Effector CD4-positive, alpha-beta T cell (primary cell): Measurements from ENCODE around the gene ZNF649.
"Not testable (repeated sequence)": the region's sequence is repeated elsewhere in the genome, so short reads cannot be mapped to it uniquely, and the experiment has no call there.

ENCODE experiments used
- DNase-seq: peaks from one replicate; pipeline ENCODE4 v3.0.0-alpha.2; 2020
- total RNA-seq: gene quantifications from one replicate; lab custom pipeline; 2026; lab: John Stamatoyannopoulos, UW

The ZNF649 gene
- 11.8 reads per million, percentile 35 among the genes with 10 or more reads in this experiment for total RNA-seq

DNA sequence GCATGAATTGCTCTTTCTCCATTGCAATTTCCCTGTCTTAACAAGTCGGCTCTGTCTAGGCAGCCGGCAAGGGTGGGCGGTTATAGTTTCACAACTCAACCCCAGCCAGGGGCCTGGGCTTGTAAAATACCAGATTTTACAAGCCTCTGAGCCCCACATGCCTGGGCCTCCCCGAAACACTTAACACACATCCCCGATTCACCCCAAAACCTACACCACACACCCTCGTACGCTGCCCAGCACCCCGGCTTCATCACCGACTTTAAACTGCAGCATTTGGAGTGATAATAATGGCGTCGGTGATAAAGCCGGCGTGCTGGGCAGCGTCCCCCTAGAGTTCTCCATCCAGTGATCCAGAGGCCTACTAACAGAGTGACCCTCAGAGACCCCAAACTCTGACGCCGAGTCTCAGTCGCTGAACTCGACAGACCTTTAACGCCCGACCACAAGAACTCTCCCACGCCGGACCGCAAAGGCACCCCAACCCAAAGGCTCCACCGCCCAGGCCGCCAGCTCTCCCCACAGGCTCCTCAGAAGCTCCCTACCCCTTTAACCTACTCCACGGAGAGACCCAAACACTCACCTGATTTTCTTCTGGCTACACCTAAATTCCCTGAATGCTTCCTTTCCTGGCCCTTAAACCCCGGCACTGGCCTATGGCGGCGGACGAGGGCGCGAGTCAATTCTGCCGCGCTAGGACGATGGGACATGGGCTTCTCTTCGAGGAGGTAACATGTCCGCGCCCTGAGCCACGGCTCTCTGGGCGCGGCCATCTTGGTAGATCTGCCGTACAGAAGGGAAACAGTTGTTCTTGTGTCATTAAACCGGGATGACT is at the start of gene ZNF649:
TSS of gene ZNF649 (minus strand) at position 687 of the 835 bp plus-strand sequence. CDS start 4,910 bp downstream, outside the sequence.
- DNase-seq = peak; percentile 72

DNA sequence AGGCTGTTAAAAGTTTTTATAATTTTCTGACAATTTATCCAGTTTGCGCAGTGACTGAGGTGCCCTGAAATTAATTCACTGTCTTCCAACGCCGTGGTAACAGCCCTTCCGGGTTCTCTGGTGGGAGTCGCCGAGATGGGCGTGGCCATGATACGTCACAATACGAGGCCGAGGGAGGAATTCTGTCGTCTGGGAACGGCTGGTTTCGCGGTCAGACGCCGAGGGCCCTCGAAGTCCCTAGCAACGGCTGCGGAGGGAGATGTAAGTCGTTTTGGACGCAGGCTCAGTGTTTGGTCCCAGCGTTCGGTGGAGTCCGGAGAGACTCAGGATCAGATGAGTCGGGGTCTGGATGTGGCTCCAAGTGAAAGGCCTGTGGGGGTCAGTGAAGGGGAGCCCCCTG is 44.2 kb upstream of the ZNF649 start:
- DNase-seq = no peak

DNA sequence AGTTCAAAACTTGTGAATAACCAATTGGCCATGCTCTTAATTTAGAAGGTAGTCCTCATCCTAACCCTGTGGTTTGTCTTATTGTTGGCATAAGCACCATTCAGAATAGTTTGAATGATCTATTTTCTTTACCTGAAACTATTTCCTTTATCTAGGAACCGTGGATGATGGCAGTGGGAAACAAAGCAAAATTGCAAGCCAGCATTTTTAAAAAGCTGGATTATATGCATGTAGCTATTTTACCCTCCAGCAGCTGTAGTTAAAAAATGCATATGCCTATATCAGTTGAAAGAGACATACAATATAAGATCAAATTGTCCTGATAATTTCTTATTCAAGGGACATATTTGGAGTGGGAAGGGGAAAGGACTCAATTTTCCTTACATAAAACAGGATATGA is 41.8 kb upstream of the ZNF649 start:
- DNase-seq = no peak

DNA sequence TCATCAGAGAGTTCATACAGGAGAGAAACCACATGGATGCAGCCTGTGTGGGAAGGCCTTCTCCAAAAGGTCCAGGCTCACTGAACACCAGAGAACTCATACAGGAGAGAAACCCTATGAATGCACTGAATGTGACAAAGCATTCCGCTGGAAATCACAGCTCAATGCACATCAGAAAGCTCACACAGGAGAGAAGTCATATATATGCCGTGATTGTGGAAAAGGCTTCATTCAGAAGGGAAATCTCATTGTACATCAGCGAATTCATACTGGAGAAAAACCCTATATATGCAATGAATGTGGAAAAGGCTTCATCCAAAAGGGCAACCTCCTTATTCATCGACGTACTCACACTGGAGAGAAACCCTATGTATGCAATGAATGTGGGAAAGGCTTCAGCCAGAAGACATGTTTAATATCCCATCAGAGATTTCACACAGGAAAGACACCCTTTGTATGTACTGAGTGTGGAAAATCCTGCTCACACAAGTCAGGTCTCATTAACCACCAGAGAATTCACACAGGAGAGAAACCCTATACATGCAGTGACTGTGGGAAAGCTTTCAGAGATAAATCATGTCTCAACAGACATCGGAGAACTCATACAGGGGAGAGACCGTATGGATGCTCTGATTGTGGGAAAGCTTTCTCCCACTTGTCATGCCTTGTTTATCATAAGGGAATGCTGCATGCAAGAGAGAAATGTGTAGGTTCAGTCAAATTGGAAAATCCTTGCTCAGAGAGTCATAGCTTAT is 40.2 kb upstream of the ZNF649 start:
- DNase-seq = no peak

DNA sequence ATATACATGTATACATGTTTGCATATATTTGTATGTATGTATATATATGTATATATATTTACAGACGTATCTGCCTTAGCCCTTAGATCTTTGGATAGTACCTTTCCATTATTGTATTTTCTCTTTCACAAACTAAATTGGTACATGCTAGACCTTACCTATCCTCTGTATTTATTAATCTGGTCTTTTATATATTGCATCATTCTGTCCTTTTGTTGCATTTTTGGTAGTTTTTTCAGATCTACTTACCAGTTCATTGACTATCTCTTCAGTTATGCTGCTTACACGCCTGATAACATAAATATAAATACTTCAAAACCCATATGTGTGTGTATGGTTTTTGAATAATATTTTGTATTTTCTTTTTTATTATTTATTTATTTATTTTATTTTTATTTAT is 34.1 kb upstream of the ZNF649 start:
- no peak for DNase-seq

DNA sequence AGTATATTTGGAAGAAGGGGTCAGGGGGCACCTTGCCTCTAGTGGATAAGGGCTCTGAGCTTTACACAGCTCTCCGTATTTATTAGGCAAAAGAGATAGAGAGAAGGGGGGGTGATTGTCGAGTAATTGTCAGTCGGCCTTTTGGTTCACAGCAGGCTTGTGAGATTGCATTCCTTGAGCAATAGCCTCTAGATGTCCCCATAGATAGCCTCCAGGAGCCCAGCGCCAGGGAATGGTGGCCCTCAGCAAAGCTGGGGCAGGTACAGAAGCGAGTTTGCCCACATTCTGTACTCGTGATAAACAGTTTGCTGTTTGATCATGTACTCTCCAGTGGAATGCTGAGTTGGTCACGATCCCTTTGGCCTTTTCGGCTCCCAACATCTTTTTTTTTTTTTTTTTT is 27.1 kb upstream of the ZNF649 start:
- no peak for DNase-seq

DNA sequence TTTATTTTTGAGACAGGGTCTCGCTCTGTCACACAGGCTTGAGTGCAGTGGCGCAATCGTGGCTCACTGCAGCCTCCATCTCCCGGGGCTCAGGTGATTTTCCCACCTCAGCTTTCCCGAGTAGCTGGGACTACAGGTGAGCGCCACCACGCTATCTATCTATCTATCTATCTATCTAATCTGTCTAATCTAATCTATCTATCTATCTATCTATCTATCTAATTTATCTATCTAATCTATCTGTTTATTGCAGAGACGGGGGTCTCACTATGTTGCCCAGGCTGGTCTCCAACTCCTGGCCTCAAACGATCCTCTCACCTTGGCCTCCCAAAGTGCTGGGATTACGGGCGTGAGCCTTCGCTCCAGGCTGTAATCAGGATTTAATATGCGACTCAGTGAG is 23.0 kb upstream of the ZNF649 start:
- no peak for DNase-seq

DNA sequence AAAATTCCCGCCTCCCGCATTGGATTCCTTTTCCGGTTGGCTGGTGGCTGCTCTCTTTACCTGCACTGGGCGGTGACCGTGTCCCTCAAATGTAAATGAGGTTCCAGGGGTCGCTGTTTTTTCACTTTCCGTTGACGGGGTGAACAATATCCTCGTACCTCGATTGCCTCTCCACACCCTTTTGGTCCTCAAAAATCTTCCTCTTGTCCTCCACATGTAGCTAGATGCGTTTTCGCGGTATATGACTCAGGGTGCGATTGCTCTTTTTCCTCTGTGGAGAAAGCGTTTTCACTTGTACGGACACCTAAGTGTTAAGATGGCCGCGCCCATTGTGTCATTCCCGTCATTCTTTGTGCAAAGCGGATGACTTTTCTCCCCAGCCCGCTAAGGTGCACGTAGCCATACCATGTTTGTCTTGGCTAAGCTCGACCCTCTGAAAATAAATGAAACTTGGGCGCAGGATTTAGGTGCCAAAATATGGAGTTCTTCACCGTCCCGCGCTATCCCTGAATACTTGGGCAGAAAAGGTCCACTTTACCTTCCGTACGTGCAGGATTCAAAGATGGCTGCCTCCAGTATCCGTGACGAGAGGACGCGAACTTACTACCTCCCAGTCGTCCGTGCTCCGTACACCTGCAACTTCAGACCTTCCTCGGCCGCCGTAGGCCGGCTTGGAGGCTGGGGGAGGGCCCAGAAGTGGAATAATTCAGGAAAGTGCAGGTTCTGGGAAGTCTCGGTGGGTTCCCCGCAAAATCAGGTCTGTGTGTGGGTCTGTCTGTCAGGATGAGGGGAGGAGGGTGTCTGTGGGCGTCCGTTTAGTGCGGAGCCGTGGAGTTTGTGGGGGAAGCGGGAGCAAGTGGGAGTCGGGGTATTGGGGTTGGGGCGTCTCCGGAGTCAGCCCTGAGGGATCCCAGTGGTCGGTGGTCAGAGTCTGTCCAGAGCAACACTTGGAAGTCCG is 22.2 kb upstream of the ZNF649 start, which contains the start of gene ZNF613:
TSS of gene ZNF613 (plus strand) at position 689 of the 958 bp plus-strand sequence. CDS start 8,749 bp downstream, outside the sequence.
- peak; percentile 76 for DNase-seq

DNA sequence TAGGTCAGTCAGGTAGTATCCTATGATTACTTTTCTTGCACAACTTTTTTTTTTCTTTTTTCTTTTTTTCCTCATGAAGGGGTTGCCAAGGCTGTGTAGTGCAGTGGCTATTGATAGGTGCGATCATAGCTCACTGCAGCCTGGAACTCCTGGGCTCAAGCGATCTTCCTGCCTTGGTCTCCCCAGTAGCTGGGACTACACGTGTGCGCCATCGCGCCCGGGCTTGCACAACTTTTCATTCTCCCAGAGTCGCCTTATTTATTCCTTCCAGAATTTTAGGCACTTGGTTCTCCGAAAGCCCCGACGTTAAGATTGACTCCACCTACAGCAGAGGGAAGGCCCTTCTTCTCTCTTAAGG is 21.6 kb upstream of the ZNF649 start:
- no peak for DNase-seq

DNA sequence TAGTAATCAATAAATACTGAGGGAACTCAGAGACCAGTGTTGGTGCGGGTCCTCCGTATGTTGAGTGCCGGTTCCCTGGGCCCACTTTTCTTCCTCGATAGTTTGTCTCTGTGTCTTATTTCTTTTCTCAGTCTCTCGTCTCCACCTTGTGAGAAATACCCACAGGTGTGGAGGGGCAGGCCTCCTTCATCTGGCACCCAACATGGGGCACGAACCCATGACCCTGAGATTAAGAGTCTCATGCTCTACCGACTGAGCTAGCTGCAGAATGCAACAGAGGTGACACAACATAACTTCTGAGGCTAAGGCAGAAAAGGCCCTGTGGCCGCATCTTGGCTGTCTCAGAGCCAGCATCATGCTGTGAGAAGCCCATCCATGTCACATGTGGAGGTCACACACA is 17.1 kb upstream of the ZNF649 start:
- DNase-seq = no peak

DNA sequence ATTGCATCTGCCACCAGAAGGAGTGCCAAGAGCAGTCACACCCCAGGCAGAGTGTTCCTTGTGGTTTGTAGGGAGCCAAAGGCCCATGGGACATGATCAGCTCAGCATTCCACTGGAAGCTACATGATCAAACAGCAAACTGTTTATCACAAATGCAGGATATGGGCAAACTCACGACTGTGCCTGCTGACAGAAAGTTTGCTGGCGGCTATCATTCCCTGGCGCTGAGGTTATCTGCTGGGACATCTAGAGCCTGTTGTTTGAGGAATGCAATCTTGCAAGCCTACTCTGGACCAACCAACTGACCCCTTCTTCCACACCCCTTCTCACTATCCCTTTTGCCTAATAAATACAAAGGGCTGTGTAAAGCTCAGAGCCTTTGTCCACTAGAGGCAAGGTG is 14.8 kb upstream of the ZNF649 start:
- DNase-seq = no peak

DNA sequence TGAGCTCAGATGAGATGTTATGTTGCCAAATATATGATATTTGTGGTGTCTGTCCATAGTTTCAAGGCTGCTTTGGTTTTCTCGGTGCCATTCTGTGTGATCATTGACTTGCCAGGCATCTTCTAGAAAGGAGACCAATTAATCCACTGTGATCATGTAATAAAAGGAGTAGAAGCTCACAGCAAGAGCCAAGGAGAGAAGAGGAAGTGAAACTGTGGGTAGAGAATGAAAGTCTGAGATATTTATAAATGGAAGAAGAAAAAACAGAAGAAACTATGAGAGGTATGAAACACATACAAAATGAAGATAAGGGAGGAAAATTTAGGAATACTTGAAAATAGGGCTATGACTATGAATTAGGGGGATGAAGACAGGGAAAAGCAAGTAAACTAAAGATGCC is 11.3 kb upstream of the ZNF649 start:
- DNase-seq = no peak

DNA sequence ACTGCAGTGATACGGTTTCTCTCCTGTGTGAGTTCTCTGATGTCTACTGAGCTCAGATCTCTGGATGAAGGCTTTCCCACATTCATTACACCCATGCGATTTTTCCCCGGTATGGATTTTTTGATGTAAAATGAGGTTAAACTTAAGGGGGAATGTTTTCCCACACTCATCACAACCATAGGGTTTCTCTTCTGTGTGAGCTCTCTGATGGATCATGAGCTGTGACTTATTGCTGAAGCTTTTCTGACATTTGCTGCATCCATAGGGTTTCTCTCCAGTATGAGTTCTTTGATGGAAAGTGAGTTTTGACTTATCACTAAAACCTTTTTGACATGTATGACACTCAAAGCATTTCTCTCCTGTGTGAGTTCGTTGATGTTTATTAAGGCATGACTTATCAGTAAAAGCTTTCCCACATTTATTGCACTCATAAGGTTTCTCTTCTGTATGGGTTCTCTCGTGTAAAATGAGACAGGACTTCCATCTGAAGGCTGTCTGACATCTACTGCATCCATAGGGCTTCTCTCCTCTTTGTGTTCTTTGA is 10.6 kb upstream of the ZNF649 start:
- no peak for DNase-seq

DNA sequence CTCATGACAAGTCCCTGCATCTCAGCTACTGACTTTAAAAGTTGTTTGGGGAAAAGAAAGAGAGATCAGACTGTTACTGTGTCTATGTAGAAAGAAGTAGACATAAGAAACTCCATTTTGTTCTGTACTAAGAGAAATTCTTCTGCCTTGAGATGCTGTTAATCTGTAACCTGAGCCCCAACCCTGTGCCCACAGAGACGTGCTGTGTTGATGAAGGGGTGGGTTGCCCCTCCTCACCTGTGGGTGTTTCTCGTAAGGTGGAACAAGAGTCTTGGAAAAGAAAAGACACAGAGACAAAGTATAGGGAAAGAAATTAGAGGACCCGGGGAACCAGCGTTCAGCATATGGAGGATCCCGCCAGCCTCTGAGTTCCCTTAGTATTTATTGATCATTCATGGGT is 3.2 kb upstream of the ZNF649 start:
- not testable (repeated sequence) for DNase-seq

DNA sequence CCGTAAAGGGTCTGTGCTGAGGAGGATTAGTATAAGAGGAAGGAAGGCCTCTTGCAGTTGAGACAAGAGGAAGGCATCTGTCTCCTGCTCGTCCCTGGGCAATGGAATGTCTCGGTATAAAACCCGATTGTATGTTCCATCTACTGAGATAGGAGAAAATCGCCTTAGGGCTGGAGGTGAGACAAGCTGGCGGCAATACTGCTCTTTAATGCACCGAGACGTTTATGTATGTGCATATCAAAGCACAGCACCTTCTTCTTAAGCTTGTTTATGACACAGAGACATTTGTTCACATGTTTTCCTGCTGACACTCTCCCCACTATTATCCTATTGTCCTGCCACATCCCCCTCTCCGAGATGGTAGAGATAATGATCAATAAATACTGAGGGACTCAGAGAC is 1.3 kb upstream of the ZNF649 start:
- not testable (repeated sequence) for DNase-seq

DNA sequence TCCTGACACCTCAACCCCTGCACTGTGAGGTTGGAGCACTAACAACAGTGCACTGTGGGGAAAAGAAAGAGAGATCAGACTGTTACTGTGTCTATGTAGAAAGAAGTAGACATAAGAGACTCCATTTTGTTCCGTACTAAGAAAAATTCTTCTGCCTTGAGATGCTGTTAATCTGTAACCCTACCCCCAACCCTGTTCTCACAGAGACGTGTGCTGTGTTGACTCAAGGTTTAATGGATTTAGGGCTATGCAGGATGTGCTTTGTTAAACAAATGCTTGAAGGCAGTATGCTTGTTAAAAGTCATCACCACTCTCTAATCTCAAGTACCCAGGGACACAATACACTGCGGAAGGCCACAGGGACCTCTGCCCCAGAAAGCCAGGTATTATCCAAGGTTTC is 822 bp upstream of the ZNF649 start:
- not testable (repeated sequence) for DNase-seq

DNA sequence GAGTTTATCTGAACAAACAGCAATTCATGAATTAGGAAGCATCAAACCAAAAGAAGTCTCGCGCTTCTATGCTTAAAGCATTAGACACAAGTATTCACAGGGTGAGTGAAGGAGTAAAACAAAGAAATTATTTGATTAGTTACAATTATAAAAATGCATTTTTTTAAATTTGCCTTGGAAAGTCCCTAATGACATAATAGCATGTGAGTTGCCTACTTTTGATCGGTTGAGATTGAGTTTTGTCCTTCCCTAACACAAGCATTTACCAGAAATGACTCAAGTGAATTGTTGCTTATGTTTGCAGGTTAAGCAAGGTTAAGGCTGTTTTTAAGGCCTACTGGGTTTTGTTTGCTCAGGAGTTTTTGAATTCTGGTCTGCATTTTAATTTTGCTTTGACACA is 389 bp upstream of the ZNF649 start:
- DNase-seq = no peak

DNA sequence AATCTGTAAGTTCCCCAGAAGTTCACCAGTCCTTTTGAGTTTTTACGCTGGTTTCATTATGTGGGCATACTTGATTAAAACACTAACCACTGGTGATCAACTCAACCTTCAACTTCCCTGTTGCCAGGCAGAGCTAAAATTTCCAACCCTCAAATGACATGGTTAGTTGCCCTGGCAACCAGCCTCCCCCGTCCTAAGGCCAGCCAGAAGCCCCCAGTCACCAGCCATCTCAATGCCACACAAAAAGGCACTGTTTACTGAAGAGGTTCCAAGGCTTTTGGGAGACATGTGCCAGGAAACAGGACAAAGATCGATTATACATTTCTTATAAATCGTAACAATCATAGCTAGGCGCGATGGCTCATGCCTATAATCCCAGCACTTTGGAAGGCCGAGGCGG is 1.6 kb downstream of the ZNF649 start:
- no peak for DNase-seq

DNA sequence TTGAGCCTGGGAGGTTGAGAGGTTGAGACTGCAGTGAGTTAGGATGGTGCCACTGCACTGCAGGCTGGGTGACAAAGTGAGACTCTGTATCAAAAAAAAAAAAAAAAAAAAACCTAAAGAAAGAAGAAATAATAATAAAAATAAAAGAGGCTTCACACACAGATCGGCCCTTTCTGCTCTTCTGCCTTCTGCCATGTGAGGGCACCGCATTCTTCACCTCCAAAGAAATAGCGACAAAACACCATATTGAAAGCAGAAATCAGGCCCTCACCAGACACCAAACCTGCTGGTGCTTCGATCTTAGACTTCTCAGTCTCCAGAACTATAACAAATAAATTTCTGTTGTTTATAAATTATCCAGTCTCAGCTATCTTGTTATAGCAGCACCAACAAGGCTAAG is 3.0 kb downstream of the ZNF649 start:
- no peak for DNase-seq

DNA sequence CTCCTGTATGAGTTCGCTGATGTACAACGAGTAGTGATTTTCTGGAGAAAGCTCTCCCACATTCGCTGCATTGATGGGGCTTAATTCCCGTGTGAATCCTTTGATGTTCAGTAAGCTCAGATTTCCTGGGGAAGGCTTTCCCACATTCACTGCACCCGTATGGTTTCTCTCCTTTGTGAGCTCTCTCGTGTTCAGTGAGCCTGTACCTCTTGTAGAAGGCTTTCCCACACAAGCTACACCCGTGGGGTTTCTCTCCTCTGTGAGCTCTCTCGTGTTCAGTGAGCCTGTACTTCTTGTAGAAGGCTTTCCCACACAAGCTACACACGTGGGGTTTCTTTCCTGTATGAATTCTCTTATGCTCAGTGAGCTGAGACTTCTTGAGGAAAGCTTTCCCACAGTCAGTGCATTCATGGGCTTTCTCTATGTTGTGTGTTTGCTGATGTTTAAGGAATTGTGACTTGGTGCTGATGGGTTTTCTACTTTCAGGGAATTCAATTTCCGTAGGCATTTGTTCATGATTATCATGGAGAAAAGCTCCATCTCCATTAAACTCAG is 13.5 kb downstream of the ZNF649 start:
- DNase-seq = no peak

DNA sequence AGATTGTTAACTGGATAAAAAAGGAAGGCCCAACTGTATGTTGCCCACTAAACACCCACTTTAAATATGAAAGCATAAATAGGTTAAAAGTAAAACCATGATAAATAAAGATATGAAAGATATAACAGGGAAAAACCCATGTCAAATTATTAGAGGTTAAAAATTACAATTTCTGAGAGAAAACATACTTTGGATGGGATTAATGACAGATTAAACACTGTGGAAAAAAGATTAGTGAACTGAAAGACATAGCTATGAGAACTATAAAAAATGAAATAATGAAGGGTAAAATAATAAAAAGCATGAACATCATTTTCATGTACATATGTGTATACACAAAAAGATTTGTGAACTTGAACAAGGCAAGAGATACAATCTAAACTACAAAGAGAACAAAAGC is 14.9 kb downstream of the ZNF649 start:
- no peak for DNase-seq
